Lower leg skin (tissue), 4 donors: Measurements from ENCODE around the gene ATP2B2. TPM values are rescaled to one million over a fixed set of nuclear protein-coding genes. Genes with fewer than 3 reads are reported as not detected.

ENCODE experiments used
- DNase-seq, 2 donors: peaks; one replicate each; pipeline ENCODE4 v3.0.0-alpha.2; 2019; ENCODE audit warnings: low spot score in 2 of 2
- H3K4me3 ChIP-seq: fragments of 200-600 bp; sonication (generic); 2 replicates; pipeline ENCODE4 v1.5.1; 2017; ENCODE audit warnings: mild to moderate bottlenecking, low read depth; ENCODE audit not compliant: poor library complexity, severe bottlenecking
- CTCF ChIP-seq, 3 donors: fragments of 450-650 bp; IDR thresholded peaks; one replicate each; pipeline ENCODE4 v1.5.1; 2016; ENCODE audit warnings: antibody characterized with exemption in 3 of 3, mild to moderate bottlenecking in 3 of 3, moderate library complexity in 2 of 3
- POLR2A ChIP-seq, 2 donors: fragments of 450-650 bp; IDR thresholded peaks; one replicate each; pipeline ENCODE4 v1.6.1; 2016 to 2017; ENCODE audit warnings: antibody characterized with exemption in 2 of 2, mild to moderate bottlenecking in 1 of 2, moderate library complexity in 1 of 2
- WGBS, 2 donors: methylation state at CpG; one replicate each; pipeline ENCODE4 v1.1.5; 2018; 5-methylcytosine and 5-hydroxymethylcytosine counted together
- intact Hi-C: fragments of 100-400 bp; cut with DNase I; formaldehyde crosslinking; loops from one replicate; pipeline ENCODE4 v1.15.0; 2023; ENCODE audit warnings: low total_unique reads
- total RNA-seq, 4 donors: library from RNA; depleted of rRNA; stranded (reverse); fragments of >200 nt; gene quantifications; one replicate each; pipeline ENCODE4 v1.1.0, GENCODE V29; 2016

ATP2B2 gene
- total RNA-seq, 4 donors from 2014 or later: 0.12 to 0.45 (median 0.19) TPM; not detected in 1

GRCh38 chr3:10471054-10471688, 34.2 kb downstream of the ATP2B2 start:
- no peak overlapping the region for H3K4me3 ChIP-seq
- intact Hi-C loops: no loop called here
- 8 to 14% methylated on average over 17 to 20 of the region's 20 CpGs for WGBS, 2 donors
- no peak for TF ChIP-seq POLR2A (IDR thresholded peaks at IDR 0.05)
- DNase-seq: no peak

GRCh38 chr3:10470120-10471053, 35.0 kb downstream of the ATP2B2 start:
- intact Hi-C loops: no loop called here
- no peak overlapping the region for H3K4me3 ChIP-seq
- TF ChIP-seq CTCF (IDR thresholded peaks at IDR 0.05): no peak
- TF ChIP-seq POLR2A (IDR thresholded peaks at IDR 0.05): no peak
- 40 to 44% methylated on average over 12 of the region's 12 CpGs for WGBS, 2 donors
- no peak for DNase-seq

GRCh38 chr3:10469441-10470119, 35.8 kb downstream of the ATP2B2 start:
- TF ChIP-seq POLR2A (IDR thresholded peaks at IDR 0.05) (no peak), CTCF (IDR thresholded peaks at IDR 0.05) (no peak)
- intact Hi-C loops: no loop called here
- no peak overlapping the region for H3K4me3 ChIP-seq
- WGBS, 2 donors: 48 to 51% methylated on average over 9 of the region's 9 CpGs
- no peak for DNase-seq

GRCh38 chr3:10468613-10469354, 36.6 kb downstream of the ATP2B2 start:
- intact Hi-C loops: no loop called here
- TF ChIP-seq CTCF (IDR thresholded peaks at IDR 0.05) (no peak), POLR2A (IDR thresholded peaks at IDR 0.05) (no peak)
- 52 to 54% methylated on average over 13 of the region's 13 CpGs for WGBS, 2 donors
- H3K4me3 ChIP-seq: no peak overlapping the region
- DNase-seq: no peak

- TF ChIP-seq CTCF (IDR thresholded peaks at IDR 0.05): no peak
- no peak for TF ChIP-seq POLR2A (IDR thresholded peaks at IDR 0.05)
- WGBS, 2 donors: 60 to 61% methylated on average over 9 to 11 of the region's 11 CpGs
- intact Hi-C loops: no loop called here
These were observed 37.3 kb downstream of the ATP2B2 start for GRCh38 chr3:10467904-10468612.

More at GRCh38 chr3:10467904-10468612, 37.3 kb downstream of the ATP2B2 start:
- no peak overlapping the region for H3K4me3 ChIP-seq
- DNase-seq: no peak
